Measurements from ENCODE around the gene ACR.

The ACR gene

DNA sequence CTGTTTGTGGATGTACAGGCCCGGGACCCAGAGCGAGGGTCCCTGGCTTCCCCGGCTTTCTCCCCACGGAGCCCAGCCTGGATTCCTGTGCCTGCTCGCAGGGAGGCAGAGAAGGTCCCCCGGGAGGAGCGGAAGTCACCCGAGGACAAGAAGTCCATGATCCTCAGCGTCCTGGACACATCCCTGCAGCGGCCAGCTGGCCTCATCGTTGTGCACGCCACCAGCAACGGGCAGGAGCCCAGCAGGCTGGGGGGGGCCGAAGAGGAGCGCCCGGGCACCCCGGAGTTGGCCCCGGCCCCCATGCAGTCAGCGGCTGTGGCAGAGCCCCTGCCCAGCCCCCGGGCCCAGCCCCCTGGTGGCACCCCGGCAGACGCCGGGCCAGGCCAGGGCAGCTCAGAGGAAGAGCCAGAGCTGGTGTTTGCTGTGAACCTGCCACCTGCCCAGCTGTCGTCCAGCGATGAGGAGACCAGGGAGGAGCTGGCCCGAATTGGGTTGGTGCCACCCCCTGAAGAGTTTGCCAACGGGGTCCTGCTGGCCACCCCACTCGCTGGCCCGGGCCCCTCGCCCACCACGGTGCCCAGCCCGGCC lies 16.7 kb upstream of the ACR start:
- WGBS (ENCODE audit: extremely low coverage, insufficient coverage, insufficient read length): no CpG with 5 or more reads among the region's 32 CpGs
- H3K4ac ChIP-seq (ENCODE audit: low read depth, low read length): no peak overlapping the region

DNA sequence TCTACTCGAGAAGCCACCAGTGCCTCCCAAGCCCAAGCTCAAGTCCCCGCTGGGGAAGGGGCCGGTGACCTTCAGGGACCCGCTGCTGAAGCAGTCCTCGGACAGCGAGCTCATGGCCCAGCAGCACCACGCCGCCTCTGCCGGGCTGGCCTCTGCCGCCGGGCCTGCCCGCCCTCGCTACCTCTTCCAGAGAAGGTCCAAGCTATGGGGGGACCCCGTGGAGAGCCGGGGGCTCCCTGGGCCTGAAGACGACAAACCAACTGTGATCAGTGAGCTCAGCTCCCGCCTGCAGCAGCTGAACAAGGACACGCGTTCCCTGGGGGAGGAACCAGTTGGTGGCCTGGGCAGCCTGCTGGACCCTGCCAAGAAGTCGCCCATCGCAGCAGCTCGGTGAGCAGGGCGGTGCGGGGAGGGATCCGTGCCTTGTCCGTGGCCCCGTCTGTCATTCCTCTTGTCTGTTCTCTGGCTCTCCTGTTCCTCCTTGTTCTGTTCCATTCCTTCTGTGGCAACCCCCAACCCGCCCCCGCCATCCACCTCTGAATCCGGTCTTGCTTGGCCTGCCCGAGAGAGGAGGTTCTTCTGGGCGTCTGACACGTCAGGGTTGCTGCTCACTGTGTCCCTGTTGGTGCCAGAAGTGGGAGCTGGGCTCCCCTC lies 15.8 kb upstream of the ACR start:
- H3K23ac ChIP-seq (ENCODE audit: low read length): no peak overlapping the region
- no peaks in the 10 kb centered on the region for H3K79me2 ChIP-seq (ENCODE audit: control insufficient read depth, insufficient read depth, low read length, poor library complexity)
- H4K12ac ChIP-seq (ENCODE audit: low read depth, low read length): no peak overlapping the region
- no peaks in the 10 kb centered on the region for H3K36me3 ChIP-seq (ENCODE audit: control insufficient read depth in 1 of 2, insufficient read depth in 2 of 2, low read length in 2 of 2)
- H3K9ac ChIP-seq (ENCODE audit: low read length): no peak overlapping the region
- no peak overlapping the region for H4K8ac ChIP-seq (ENCODE audit: low read depth, low read length)
- no peak overlapping the region for H3K4ac ChIP-seq (ENCODE audit: low read depth, low read length)
- H3K27ac ChIP-seq (ENCODE audit: low read depth, low read length): no peak overlapping the region
- WGBS (ENCODE audit: extremely low coverage, insufficient coverage, insufficient read length): no CpG with 5 or more reads among the region's 33 CpGs
- H3K9me3 ChIP-seq (ENCODE audit: insufficient read depth, low read depth, low read length): peaks cover 8% of the 10 kb centered on the region
- no peak overlapping the region for H2BK12ac ChIP-seq (ENCODE audit: low read length)
- H3K14ac ChIP-seq (ENCODE audit: low read length): no peak overlapping the region
- H4K91ac ChIP-seq (ENCODE audit: low read depth, low read length): no peak overlapping the region
- no peak overlapping the region for H2AFZ ChIP-seq (ENCODE audit: insufficient read depth, low read length, poor library complexity)
- H3K27me3 ChIP-seq (ENCODE audit: insufficient read depth, low read length): peaks cover 33% of the 10 kb centered on the region
- H3K4me1 ChIP-seq (ENCODE audit: control insufficient read depth in 1 of 2, insufficient read depth in 2 of 2, low read length in 2 of 2): no peaks in the 10 kb centered on the region
- no peaks in the 10 kb centered on the region for H3K79me1 ChIP-seq (ENCODE audit: low read length)
- H3K18ac ChIP-seq (ENCODE audit: low read length): no peak overlapping the region
- DNase-seq: no peak
- H2BK120ac ChIP-seq (ENCODE audit: insufficient read depth, low read length, poor library complexity): no peak overlapping the region
- H3K4me3 ChIP-seq (ENCODE audit: low read depth, low read length): no peak overlapping the region
- no peak overlapping the region for H2BK5ac ChIP-seq (ENCODE audit: low read depth, low read length, poor library complexity)
- no peak overlapping the region for H3K4me2 ChIP-seq (ENCODE audit: low read length)
- H2AK5ac ChIP-seq (ENCODE audit: low read length): no peak overlapping the region

More for the DNA sequence above, 16.7 kb upstream of the ACR start:
- no peak overlapping the region for H3K23ac ChIP-seq (ENCODE audit: low read length)
- peaks cover 33% of the 10 kb centered on the region for H3K27me3 ChIP-seq (ENCODE audit: insufficient read depth, low read length)
- no peak overlapping the region for H3K4me3 ChIP-seq (ENCODE audit: low read depth, low read length)
- peaks cover 11% of the 10 kb centered on the region for H3K9me3 ChIP-seq (ENCODE audit: insufficient read depth, low read depth, low read length)
- no peak overlapping the region for H3K14ac ChIP-seq (ENCODE audit: low read length)
- no peak overlapping the region for H2AK5ac ChIP-seq (ENCODE audit: low read length)
- no peak overlapping the region for H2AFZ ChIP-seq (ENCODE audit: insufficient read depth, low read length, poor library complexity)
- no peak overlapping the region for H2BK5ac ChIP-seq (ENCODE audit: low read depth, low read length, poor library complexity)
- no peaks in the 10 kb centered on the region for H3K79me2 ChIP-seq (ENCODE audit: control insufficient read depth, insufficient read depth, low read length, poor library complexity)
- H4K8ac ChIP-seq (ENCODE audit: low read depth, low read length): no peak overlapping the region
- no peak overlapping the region for H4K91ac ChIP-seq (ENCODE audit: low read depth, low read length)
- no peak overlapping the region for H3K9ac ChIP-seq (ENCODE audit: low read length)
- H3K79me1 ChIP-seq (ENCODE audit: low read length): no peaks in the 10 kb centered on the region
- no peak overlapping the region for H3K18ac ChIP-seq (ENCODE audit: low read length)
- H2BK120ac ChIP-seq (ENCODE audit: insufficient read depth, low read length, poor library complexity): no peak overlapping the region
- DNase-seq: no peak
- no peaks in the 10 kb centered on the region for H3K4me1 ChIP-seq (ENCODE audit: control insufficient read depth in 1 of 2, insufficient read depth in 2 of 2, low read length in 2 of 2)
- H2BK12ac ChIP-seq (ENCODE audit: low read length): no peak overlapping the region
- no peak overlapping the region for H3K4me2 ChIP-seq (ENCODE audit: low read length)
- H4K12ac ChIP-seq (ENCODE audit: low read depth, low read length): no peak overlapping the region
- no peak overlapping the region for H3K27ac ChIP-seq (ENCODE audit: low read depth, low read length)
- H3K36me3 ChIP-seq (ENCODE audit: control insufficient read depth in 1 of 2, insufficient read depth in 2 of 2, low read length in 2 of 2): no peaks in the 10 kb centered on the region

DNA sequence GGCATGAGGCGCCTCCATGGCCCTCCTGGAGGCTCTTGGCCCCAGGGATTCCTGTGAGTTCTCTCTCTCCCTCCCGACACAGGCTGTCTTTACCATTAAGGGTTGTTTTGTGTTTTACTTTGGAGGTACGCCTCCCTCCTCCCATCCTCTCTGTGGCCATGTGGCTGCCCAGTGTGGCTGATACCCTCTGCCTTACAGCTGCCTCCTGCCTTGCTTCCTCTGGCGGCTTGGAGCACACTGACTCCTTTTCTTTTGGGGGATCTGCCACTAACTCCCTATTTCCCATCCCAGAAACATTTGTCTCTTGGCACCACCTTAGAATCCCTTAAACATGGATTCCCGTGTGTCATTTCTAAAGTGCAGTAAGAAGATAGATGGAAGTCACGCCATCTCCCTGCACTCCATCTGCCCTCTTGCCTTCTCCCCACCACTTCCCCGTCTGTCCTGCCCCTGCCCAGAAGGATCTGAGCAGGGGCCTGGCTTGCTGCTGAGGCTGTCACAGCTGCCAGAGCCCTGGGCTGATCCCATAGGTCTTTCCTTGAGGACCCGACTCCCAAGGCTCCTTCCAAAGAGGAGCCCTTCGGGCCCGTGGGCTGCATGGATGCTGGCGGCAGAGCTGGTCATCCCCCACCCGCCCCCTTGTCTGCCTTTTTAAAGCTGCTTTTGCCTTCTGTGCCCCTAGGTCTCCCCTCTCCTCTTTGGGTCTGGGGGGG lies 15.1 kb upstream of the ACR start:
- H3K27ac ChIP-seq (ENCODE audit: low read depth, low read length): no peak overlapping the region
- no peak for DNase-seq
- no peak overlapping the region for H3K4ac ChIP-seq (ENCODE audit: low read depth, low read length)
- no peak overlapping the region for H3K9ac ChIP-seq (ENCODE audit: low read length)
- no peak overlapping the region for H4K12ac ChIP-seq (ENCODE audit: low read depth, low read length)
- no peaks in the 10 kb centered on the region for H3K79me1 ChIP-seq (ENCODE audit: low read length)
- H3K27me3 ChIP-seq (ENCODE audit: insufficient read depth, low read length): peaks cover 33% of the 10 kb centered on the region
- no peak overlapping the region for H3K4me3 ChIP-seq (ENCODE audit: low read depth, low read length)
- no peak overlapping the region for H3K18ac ChIP-seq (ENCODE audit: low read length)
- no peaks in the 10 kb centered on the region for H3K36me3 ChIP-seq (ENCODE audit: control insufficient read depth in 1 of 2, insufficient read depth in 2 of 2, low read length in 2 of 2)
- no peaks in the 10 kb centered on the region for H3K4me1 ChIP-seq (ENCODE audit: control insufficient read depth in 1 of 2, insufficient read depth in 2 of 2, low read length in 2 of 2)
- H3K79me2 ChIP-seq (ENCODE audit: control insufficient read depth, insufficient read depth, low read length, poor library complexity): no peaks in the 10 kb centered on the region
- H3K9me3 ChIP-seq (ENCODE audit: insufficient read depth, low read depth, low read length): peaks cover 4% of the 10 kb centered on the region
- WGBS (ENCODE audit: extremely low coverage, insufficient coverage, insufficient read length): no CpG with 5 or more reads among the region's 12 CpGs
- H2BK120ac ChIP-seq (ENCODE audit: insufficient read depth, low read length, poor library complexity): no peak overlapping the region
- H2AFZ ChIP-seq (ENCODE audit: insufficient read depth, low read length, poor library complexity): no peak overlapping the region
- H2BK5ac ChIP-seq (ENCODE audit: low read depth, low read length, poor library complexity): no peak overlapping the region
- no peak overlapping the region for H4K91ac ChIP-seq (ENCODE audit: low read depth, low read length)
- no peak overlapping the region for H3K4me2 ChIP-seq (ENCODE audit: low read length)
- H2AK5ac ChIP-seq (ENCODE audit: low read length): no peak overlapping the region
- H4K8ac ChIP-seq (ENCODE audit: low read depth, low read length): no peak overlapping the region
- no peak overlapping the region for H3K14ac ChIP-seq (ENCODE audit: low read length)
- no peak overlapping the region for H2BK12ac ChIP-seq (ENCODE audit: low read length)
- H3K23ac ChIP-seq (ENCODE audit: low read length): no peak overlapping the region

DNA sequence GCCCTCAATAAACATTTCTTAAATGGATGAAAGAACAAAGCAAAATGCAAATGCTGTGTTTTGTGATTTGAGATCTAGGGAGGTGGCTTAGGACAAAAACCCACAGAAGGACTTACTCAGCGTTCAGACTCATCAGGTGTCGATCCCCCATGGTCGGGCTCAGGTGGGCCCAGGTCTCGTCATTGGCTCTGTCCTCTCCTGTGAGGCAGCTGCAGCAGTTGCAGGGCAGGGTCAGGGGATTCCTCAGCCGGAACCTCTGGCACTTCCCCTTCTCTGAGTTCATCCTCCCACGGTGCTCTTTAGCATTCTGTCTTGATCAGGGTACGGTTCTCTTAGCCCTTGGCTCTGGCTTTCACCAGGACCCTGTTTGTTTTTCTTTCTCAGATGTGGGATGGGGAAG lies 14.0 kb upstream of the ACR start:
- no peak overlapping the region for H2AFZ ChIP-seq (ENCODE audit: insufficient read depth, low read length, poor library complexity)
- DNase-seq: no peak
- H3K4me2 ChIP-seq (ENCODE audit: low read length): no peak overlapping the region
- no peak overlapping the region for H2BK120ac ChIP-seq (ENCODE audit: insufficient read depth, low read length, poor library complexity)
- H3K4ac ChIP-seq (ENCODE audit: low read depth, low read length): no peak overlapping the region
- H2BK12ac ChIP-seq (ENCODE audit: low read length): no peak overlapping the region
- H3K9me3 ChIP-seq (ENCODE audit: insufficient read depth, low read depth, low read length): peaks cover 4% of the 10 kb centered on the region
- H3K4me1 ChIP-seq (ENCODE audit: control insufficient read depth in 1 of 2, insufficient read depth in 2 of 2, low read length in 2 of 2): no peaks in the 10 kb centered on the region
- no peaks in the 10 kb centered on the region for H3K79me1 ChIP-seq (ENCODE audit: low read length)
- no peak overlapping the region for H4K12ac ChIP-seq (ENCODE audit: low read depth, low read length)
- H2BK5ac ChIP-seq (ENCODE audit: low read depth, low read length, poor library complexity): no peak overlapping the region
- no peak overlapping the region for H3K4me3 ChIP-seq (ENCODE audit: low read depth, low read length)
- H3K27me3 ChIP-seq (ENCODE audit: insufficient read depth, low read length): peaks cover 31% of the 10 kb centered on the region
- no CpG with 5 or more reads among the region's 7 CpGs for WGBS (ENCODE audit: extremely low coverage, insufficient coverage, insufficient read length)
- H3K27ac ChIP-seq (ENCODE audit: low read depth, low read length): no peak overlapping the region
- no peaks in the 10 kb centered on the region for H3K79me2 ChIP-seq (ENCODE audit: control insufficient read depth, insufficient read depth, low read length, poor library complexity)
- H3K36me3 ChIP-seq (ENCODE audit: control insufficient read depth in 1 of 2, insufficient read depth in 2 of 2, low read length in 2 of 2): no peaks in the 10 kb centered on the region
- H3K14ac ChIP-seq (ENCODE audit: low read length): no peak overlapping the region
- no peak overlapping the region for H3K23ac ChIP-seq (ENCODE audit: low read length)
- no peak overlapping the region for H3K9ac ChIP-seq (ENCODE audit: low read length)
- H4K8ac ChIP-seq (ENCODE audit: low read depth, low read length): no peak overlapping the region
- no peak overlapping the region for H4K91ac ChIP-seq (ENCODE audit: low read depth, low read length)
- no peak overlapping the region for H2AK5ac ChIP-seq (ENCODE audit: low read length)
- no peak overlapping the region for H3K18ac ChIP-seq (ENCODE audit: low read length)
